Omental fat pad (tissue), 4 donors: Measurements from ENCODE around the gene RFLNA. TPM values are rescaled to one million over a fixed set of nuclear protein-coding genes. Genes with fewer than 3 reads are reported as not detected.

Source experiments
- ATAC-seq: fragments of 150-250 bp; one replicate; pipeline ENCODE4 v1.9.1; 2016; ENCODE audit warnings: mild to moderate bottlenecking, moderate library complexity; ENCODE audit not compliant: low FRiP score
- DNase-seq: peaks from one replicate; pipeline ENCODE4 v3.0.0-alpha.2; 2019; ENCODE audit warnings: low spot score
- total RNA-seq, 4 donors: library from RNA; depleted of rRNA; stranded (reverse); fragments of >200 nt; gene quantifications; one replicate each; pipeline ENCODE4 v1.1.0, GENCODE V29; 2016
- TF ChIP-seq, protein P1 (sequence below), 3 donors: fragments of 450-650 bp; IDR thresholded peaks; one replicate each; pipeline ENCODE4 v1.5.1; 2016 to 2017; ENCODE audit warnings: antibody characterized with exemption in 3 of 3, mild to moderate bottlenecking in 3 of 3, moderate library complexity in 2 of 3

RFLNA gene
- total RNA-seq, 4 donors from 2014 or later = 0.32 to 23.3 (median 5.1) TPM

DNA sequence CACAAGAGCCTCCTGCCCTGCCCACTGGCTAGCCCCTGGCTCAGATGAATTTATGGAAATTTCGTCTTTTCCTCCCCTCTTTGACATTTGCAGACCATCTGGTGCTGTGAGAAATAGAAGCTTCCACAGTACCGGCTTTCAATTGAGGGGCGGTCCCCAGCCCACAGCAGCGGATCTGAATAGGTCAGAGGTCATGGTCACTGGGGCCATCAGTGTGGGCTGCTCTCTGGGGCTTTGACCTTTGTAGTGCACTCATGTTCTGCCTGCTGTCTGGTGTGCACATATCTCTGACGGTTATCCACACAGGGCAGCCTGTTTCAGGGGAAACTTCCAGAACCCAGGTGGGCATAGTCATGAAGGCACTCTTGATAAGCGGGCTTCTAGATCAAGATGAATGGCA is 2.5 kb upstream of the RFLNA start:
- TF ChIP-seq, protein P1, sequence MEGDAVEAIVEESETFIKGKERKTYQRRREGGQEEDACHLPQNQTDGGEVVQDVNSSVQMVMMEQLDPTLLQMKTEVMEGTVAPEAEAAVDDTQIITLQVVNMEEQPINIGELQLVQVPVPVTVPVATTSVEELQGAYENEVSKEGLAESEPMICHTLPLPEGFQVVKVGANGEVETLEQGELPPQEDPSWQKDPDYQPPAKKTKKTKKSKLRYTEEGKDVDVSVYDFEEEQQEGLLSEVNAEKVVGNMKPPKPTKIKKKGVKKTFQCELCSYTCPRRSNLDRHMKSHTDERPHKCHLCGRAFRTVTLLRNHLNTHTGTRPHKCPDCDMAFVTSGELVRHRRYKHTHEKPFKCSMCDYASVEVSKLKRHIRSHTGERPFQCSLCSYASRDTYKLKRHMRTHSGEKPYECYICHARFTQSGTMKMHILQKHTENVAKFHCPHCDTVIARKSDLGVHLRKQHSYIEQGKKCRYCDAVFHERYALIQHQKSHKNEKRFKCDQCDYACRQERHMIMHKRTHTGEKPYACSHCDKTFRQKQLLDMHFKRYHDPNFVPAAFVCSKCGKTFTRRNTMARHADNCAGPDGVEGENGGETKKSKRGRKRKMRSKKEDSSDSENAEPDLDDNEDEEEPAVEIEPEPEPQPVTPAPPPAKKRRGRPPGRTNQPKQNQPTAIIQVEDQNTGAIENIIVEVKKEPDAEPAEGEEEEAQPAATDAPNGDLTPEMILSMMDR (IDR thresholded peaks at IDR 0.05) = no peak
- DNase-seq = no peak
- ATAC-seq = no peak

DNA sequence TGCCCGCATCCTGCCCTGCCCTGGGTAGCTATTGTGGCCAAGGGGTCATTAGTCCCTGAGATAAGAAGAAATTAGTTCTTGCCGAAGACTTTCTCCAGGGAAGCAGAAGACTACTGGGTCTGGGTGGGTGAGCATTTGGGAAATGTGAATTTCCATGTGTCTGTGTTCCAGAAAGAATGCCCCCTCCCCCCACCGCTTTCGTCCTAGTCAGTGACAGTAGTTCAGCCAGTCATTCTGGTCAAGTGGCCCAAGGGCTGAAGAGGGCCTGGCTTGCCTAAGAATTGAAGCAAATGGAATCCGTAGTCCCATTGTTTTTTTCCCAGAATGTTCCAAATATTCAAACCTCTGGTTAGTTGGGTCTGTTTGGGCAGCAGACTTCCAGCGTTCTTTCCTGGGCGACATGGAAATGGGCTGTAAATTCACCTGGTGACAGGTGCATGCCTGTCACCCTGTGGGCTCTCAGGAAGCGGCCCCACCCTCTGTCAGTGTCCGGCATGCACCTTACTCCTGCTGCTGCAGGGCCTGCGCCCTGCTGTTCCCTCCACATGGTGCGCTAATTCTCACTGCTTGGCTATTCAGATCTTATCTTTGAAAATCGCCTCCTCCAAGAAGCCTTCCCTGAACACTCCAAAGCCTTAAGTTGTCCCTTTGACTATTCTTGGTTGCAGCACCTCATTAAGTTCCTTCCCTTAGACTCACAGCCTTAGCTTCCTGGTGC is 1.4 kb upstream of the RFLNA start:
- ATAC-seq (no peak), DNase-seq (no peak)
- TF ChIP-seq, protein P1 (IDR thresholded peaks at IDR 0.05) = no peak

DNA sequence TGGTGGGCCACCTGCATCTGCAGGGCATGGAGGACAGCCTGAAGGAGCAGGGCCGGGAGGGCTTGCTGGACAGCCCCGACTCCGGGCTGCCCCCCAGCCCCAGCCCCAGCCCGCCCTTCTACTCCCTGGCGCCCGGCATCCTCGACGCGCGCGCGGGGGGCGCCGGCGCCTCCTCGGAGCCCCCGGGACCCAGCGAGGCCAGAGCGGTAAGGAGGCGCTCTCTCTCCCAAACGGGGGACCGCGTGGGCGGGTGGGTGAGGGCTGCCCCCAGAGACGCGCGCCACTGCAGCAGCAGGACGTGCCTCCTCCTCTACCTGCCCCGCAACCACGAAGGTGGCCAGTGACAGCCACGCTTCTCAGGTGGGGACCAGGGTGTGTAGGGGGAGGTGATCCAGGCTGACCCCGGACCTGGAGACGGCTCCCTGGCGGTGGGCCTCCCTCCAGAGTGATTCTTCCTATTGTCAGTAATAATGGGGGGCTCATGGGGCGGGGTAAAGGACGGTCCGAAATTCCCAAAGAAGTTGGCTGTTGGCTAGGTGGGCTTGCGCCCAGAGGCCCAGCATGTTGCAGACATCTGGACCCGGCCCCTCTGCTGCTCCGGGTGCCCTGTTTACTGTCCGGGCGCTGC is 652 bp downstream of the RFLNA start:
- TF ChIP-seq, protein P1 (IDR thresholded peaks at IDR 0.05) = no peak
- DNase-seq (no peak), ATAC-seq (peak; percentile 41)

DNA sequence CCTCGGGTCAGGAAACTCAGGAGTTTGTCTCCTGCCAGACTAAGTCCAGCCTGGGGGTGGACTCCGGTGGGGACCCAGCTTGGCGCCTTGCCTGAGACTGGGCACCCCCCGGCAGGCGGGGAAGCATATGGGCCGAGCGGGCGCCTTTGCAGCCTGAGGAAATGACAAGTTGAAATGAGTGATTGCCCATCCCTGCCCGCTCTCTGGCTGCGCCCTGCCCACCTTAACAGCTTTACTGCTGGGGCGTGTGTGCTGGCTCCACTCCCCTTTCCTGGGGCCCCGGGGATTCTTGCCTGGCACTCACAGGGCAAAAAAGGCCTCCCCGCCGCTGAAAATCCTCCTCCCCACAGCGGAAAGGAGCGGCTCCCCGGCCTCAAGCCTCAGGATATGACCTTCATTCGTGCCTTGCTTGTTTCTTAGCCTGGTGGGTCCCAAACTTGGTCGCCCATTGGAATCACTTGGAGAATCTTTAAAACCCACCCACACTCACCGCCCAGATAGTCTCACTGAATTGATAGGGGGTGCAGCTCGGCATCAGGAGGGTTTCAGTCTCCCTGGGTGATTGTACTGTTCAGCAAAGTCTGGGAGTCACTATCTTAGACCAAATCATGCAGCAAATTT is 1.5 kb downstream of the RFLNA start:
- TF ChIP-seq, protein P1 (IDR thresholded peaks at IDR 0.05) = no peak
- peak; percentile 51 for ATAC-seq
- no peak for DNase-seq

DNA sequence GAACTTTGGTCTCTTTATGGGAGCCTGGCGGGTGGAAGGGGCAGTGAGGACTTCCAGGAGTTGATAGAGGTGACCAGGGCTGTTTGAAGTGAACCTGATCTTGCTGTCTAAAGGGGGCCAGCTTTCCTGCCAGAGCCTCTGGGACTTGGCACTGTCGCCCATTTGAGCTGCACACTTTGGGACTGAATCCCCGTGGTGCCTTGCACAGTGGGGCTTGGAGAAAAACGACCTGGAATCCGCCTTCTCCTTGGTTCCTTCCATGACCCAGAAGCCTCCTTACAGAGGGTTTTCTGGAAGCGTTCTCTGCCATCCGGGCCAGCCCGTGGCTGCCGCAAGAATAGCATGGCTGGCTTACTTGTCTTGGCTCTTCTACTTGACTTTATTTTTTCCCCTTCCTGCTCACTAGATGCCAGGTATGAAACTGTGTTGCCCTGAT is 2.0 kb downstream of the RFLNA start:
- no peak for DNase-seq
- TF ChIP-seq, protein P1 (IDR thresholded peaks at IDR 0.05) = no peak
- ATAC-seq = no peak

DNA sequence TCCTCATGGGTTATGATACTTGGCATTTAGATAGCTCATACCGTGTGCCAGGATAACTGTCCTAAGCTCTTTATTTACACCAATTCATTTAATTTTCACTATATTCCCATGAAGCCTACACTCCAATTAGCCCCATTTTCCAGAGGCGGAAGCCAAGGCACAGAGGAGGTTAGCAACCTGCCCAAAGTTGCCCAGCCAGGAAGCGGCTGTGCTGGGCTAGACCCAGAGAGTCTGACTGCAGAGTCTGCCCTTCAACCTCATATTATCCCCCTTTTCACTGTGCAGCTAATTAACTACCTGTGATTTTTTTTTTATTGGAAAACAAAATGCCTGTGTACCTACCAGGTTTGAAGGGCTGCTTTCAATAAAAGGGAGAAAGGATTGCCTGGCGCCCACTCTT is 2.5 kb downstream of the RFLNA start:
- ATAC-seq (no peak), DNase-seq (no peak)
- TF ChIP-seq, protein P1 (IDR thresholded peaks at IDR 0.05) = no peak
